GM23338 (cell line): ENCODE measurements around the gene FOXK2. TPM values are rescaled to one million over a fixed set of nuclear protein-coding genes. Genes with fewer than 3 reads are reported as not detected.

Experiments
- ATAC-seq: fragments of 200-7000 bp; cut with Tn5 transposase; 3 replicates; pipeline ENCODE4 v1.9.1; 2020
- DNase-seq: peaks from one replicate; pipeline ENCODE4 v3.0.0-alpha.2; 2015; ENCODE audit warnings: low spot score
- H2AFZ ChIP-seq: fragments of 200-600 bp; sonication (generic); 2 replicates; pipeline ENCODE4 v1.8.0; 2016; ENCODE audit warnings: antibody characterized with exemption, mild to moderate bottlenecking, moderate library complexity
- H3F3A ChIP-seq: fragments of 200-600 bp; sonication (generic); replicated peaks from 2 replicates; pipeline ENCODE4 v1.8.0; 2017; ENCODE audit warnings: antibody characterized with exemption, mixed run types, low read depth
- H3K27ac ChIP-seq: fragments of 200-600 bp; sonication (generic); 2 replicates; pipeline ENCODE4 v1.6.1; 2016; ENCODE audit warnings: low read depth
- H3K27me3 ChIP-seq: fragments of 200-600 bp; sonication (generic); 2 replicates; pipeline ENCODE4 v1.8.0; 2016; ENCODE audit warnings: mild to moderate bottlenecking, mixed run types, moderate library complexity; ENCODE audit not compliant: insufficient read depth
- H3K36me3 ChIP-seq: fragments of 200-600 bp; sonication (generic); 2 replicates; pipeline ENCODE4 v1.8.0; 2016; ENCODE audit warnings: mild to moderate bottlenecking; ENCODE audit not compliant: insufficient read depth
- H3K4me1 ChIP-seq: fragments of 200-600 bp; sonication (generic); 2 replicates; pipeline ENCODE4 v1.8.0; 2016; ENCODE audit warnings: mild to moderate bottlenecking, moderate library complexity; ENCODE audit not compliant: insufficient read depth
- H3K4me2 ChIP-seq: fragments of 200-600 bp; sonication (generic); 2 replicates; pipeline ENCODE4 v1.7.1; 2017; ENCODE audit warnings: mixed run types
- H3K4me3 ChIP-seq: fragments of 200-600 bp; sonication (generic); 2 replicates; pipeline ENCODE4 v1.6.1; 2016; ENCODE audit warnings: mixed run types
- H3K79me2 ChIP-seq: fragments of 200-600 bp; sonication (generic); replicated peaks from 2 replicates; pipeline ENCODE4 v1.8.0; 2017; ENCODE audit warnings: mild to moderate bottlenecking; ENCODE audit not compliant: insufficient read depth
- H3K9me2 ChIP-seq: fragments of 200-600 bp; sonication (generic); 2 replicates; pipeline ENCODE4 v1.8.0; 2017; ENCODE audit not compliant: insufficient read depth
- H4K20me1 ChIP-seq: fragments of 200-600 bp; sonication (generic); replicated peaks from 2 replicates; pipeline ENCODE4 v1.8.0; 2017; ENCODE audit warnings: mild to moderate bottlenecking; ENCODE audit not compliant: insufficient read depth
- H3K27ac Mint-ChIP-seq: 2 replicates; pipeline ENCODE4 v1.8.0; 2020; ENCODE audit warnings: inconsistent platforms, mild to moderate bottlenecking, moderate library complexity, mixed read lengths
- H3K27me3 Mint-ChIP-seq: 3 replicates; pipeline ENCODE4 v1.8.0; 2022; ENCODE audit warnings: low read depth, mild to moderate bottlenecking, moderate library complexity, mixed read lengths, inconsistent platforms; ENCODE audit not compliant: insufficient read depth, poor library complexity
- H3K36me3 Mint-ChIP-seq: 3 replicates; pipeline ENCODE4 v1.8.0; 2021; ENCODE audit warnings: low read depth, mild to moderate bottlenecking, inconsistent platforms, moderate library complexity, mixed read lengths
- H3K4me1 Mint-ChIP-seq: 3 replicates; pipeline ENCODE4 v1.8.0; 2020; ENCODE audit warnings: mild to moderate bottlenecking, inconsistent platforms, mixed read lengths
- H3K4me3 Mint-ChIP-seq: 3 replicates; pipeline ENCODE4 v1.8.0; 2021; ENCODE audit warnings: moderate library complexity, mild to moderate bottlenecking, inconsistent platforms, mixed read lengths
- H3K9me3 Mint-ChIP-seq: 3 replicates; pipeline ENCODE4 v1.8.0; 2020; ENCODE audit warnings: moderate library complexity, mild to moderate bottlenecking, inconsistent platforms, mixed read lengths
- EZH2 ChIP-seq: fragments of 200-600 bp; sonication (generic); IDR thresholded peaks from one replicate; pipeline ENCODE4 v1.8.0; 2017; ENCODE audit warnings: antibody characterized with exemption, mild to moderate bottlenecking, low read depth; ENCODE audit not compliant: unreplicated experiment
- STAT1 ChIP-seq: IDR thresholded peaks from one replicate; pipeline ENCODE4 v1.6.1; 2016; ENCODE audit warnings: antibody characterized with exemption; ENCODE audit not compliant: unreplicated experiment
- ZNF462 ChIP-seq: fragments of 250-450 bp; sonication (Bioruptor Pico); IDR thresholded peaks from 2 replicates; pipeline ENCODE4 v1.5.0; 2020; ENCODE audit warnings: mild to moderate bottlenecking, moderate library complexity
- polyA plus RNA-seq: library from polyadenylated mRNA; unstranded; fragments of >200 nt; fragmentation: Nextera tagmentation; extraction: Ambion mirVana; gene quantifications from 2 replicates; pipeline ENCODE4 v1.2.1, GENCODE V29; 2016
- total RNA-seq: library from RNA; depleted of rRNA; stranded (reverse); fragments of >200 nt; shearing (Covaris generic); gene quantifications from 2 replicates; pipeline ENCODE4 v1.2.3, GENCODE V29; 2014

Gene FOXK2
- total and polyA plus RNA-seq, 2 experiments from 2014 or later: 12.3 to 66.0 TPM

GRCh38 chr17:82630212-82630611 lies 110.7 kb downstream of the FOXK2 start (continued):
- TF ChIP-seq ZNF462 (CRISPR knock-in tag): no peak

GRCh38 chr17:82631544-82631943 lies 112.0 kb downstream of the FOXK2 start:
- H3K4me3 Mint-ChIP-seq: no peak overlapping the region
- ATAC-seq: no peak
- no peak for TF ChIP-seq ZNF462 (CRISPR knock-in tag)
- no peak for TF ChIP-seq EZH2
- TF ChIP-seq STAT1: no peak

More at GRCh38 chr17:82631544-82631943, 112.0 kb downstream of the FOXK2 start:
- no peak for DNase-seq
- Mint-ChIP-seq H3K36me3 (peaks cover 40% of the 10 kb centered on the region), H3K9me3 (peaks cover under 1% of the 10 kb centered on the region; the same call in 1 of the 3 replicates), H3K27ac (no peak overlapping the region), H3K4me1 (no peaks in the 10 kb centered on the region), H3K27me3 (peaks cover 2% of the 10 kb centered on the region)
- Histone ChIP-seq H4K20me1 (peaks cover 40% of the 10 kb centered on the region), H3K4me2 (no peak overlapping the region), H3K4me1 (no peaks in the 10 kb centered on the region), H3K4me3 (no peak overlapping the region), H3K79me2 (peaks cover 75% of the 10 kb centered on the region), H3F3A (no peaks in the 10 kb centered on the region), H3K9me2 (no peaks in the 10 kb centered on the region), H3K27ac (no peak overlapping the region), H2AFZ (no peak overlapping the region), H3K36me3 (no peaks in the 10 kb centered on the region; the same call in 1 of the 2 replicates), H3K27me3 (no peaks in the 10 kb centered on the region)
